ENCODE measurements around the gene THSD4.

GRCh38 chr15:71791975-71792374 lies 676.7 kb downstream of the THSD4 start:
- no peak for TF ChIP-seq POLR2A (IDR thresholded peaks at IDR 0.05)
- TF ChIP-seq CTCF (IDR thresholded peaks at IDR 0.05) = no peak
- TF ChIP-seq EP300 (IDR thresholded peaks at IDR 0.05) = no peak

All from sigmoid colon (tissue), 4 donors.